Inflammatory macrophage treated with lipopolysaccharide for 4 hours (primary cell): ENCODE results near the gene PARP4.
"Not testable (repeated sequence)": the region's sequence is repeated elsewhere in the genome, so short reads cannot be mapped to it uniquely, and the experiment has no call there.

Experiments
- DNase-seq: peaks from one replicate; pipeline ENCODE4 v3.0.0-alpha.2; 2020

The PARP4 gene

DNA sequence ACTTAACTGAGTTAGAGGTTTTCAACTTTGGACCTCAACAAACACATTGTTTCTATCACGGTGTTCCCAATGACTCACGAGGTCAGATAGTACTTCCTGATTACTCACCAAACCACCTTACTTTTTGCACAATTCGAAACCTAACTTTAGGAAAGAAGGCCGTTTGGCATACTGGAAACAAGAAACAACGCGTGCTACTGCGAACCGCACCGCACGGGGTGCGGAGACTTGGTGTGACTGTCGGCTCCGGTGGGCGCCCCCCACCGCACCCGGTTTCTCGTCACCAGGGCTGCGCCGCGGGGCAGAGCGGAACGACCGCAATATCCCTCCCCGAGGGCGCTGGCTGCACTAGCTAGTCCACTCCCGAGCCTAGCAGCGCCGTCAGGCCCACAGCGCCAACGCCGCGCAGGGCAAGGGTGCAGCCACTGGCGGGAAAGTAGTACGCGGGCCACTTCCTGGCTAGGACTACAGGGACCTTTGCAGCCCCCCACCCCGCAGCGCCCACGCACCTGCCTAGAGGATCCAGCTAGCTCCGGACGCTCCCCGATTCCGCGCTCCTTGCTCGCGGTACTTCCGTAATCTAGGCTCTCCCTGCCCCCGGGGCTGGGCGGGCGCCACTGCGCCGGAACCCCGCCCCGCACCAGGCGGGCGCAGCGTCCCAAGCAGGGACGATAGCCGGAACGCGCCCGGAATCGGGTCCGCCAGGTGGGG lies at the start of gene PARP4:
Gene PARP4 (minus strand): TSS at position 582 of the 711 bp plus-strand sequence. CDS start 9,002 bp downstream, outside the sequence.
- peak; percentile 92 for DNase-seq

DNA sequence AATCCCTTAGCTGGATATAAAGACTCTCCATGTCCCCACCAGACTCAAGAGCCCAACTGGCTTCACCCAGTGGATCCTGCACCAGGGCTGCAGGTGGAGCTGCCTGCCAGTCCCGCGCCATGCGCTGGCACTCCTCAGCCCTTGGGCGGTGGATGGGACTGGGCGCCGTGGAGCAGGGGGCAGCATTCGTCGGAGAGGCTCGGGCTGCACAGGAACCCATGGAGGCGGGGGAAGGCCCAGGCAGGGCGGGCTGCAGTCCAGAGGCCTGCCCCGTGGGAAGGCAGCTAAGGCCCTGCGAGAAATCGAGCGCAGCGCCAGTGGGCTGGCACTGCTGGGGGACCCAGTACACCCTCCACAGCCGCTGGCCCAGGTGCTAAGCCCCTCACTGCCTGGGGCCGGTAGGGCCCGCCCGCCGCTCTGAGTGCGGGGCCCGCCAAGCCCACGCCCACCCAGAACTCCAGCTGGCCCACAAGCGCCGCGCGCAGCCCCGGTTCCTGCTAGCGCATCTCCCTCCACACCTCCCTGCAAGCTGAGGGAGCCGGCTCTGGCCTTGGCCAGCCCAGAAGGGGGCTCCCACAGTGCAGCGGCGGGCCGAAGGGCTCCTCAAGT lies 48.1 kb upstream of the PARP4 start:
- DNase-seq = not testable (repeated sequence)

GRCh38 chr13:24559431-24560218 lies 47.0 kb upstream of the PARP4 start:
- not testable (repeated sequence) for DNase-seq

GRCh38 chr13:24557081-24557480 lies 44.5 kb upstream of the PARP4 start:
- no peak for DNase-seq

GRCh38 chr13:24553892-24554291 lies 41.3 kb upstream of the PARP4 start:
- not testable (repeated sequence) for DNase-seq

- DNase-seq = peak; percentile 47
Measured at GRCh38 chr13:24541476-24542352, 29.1 kb upstream of the PARP4 start.

DNA sequence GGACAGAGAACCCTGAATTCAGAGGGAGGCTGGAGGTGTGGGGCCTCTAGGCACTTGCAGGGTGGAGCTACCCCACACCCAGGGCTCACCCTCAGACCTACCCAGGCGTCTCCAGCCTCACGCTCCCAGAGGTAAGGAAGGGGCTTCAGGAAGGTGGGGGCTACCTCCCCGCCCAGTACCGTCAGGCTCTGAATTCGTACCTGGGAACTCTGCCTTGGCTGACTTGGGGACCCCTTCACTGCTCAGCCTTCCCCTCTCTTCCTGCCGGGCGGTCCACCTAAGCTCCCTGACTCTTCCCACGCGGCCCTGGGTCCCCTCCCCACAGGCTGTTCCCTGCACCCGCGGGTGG lies 28.5 kb upstream of the PARP4 start:
- no peak for DNase-seq

- DNase-seq = no peak
Measured at GRCh38 chr13:24540236-24541126, 27.9 kb upstream of the PARP4 start.

DNA sequence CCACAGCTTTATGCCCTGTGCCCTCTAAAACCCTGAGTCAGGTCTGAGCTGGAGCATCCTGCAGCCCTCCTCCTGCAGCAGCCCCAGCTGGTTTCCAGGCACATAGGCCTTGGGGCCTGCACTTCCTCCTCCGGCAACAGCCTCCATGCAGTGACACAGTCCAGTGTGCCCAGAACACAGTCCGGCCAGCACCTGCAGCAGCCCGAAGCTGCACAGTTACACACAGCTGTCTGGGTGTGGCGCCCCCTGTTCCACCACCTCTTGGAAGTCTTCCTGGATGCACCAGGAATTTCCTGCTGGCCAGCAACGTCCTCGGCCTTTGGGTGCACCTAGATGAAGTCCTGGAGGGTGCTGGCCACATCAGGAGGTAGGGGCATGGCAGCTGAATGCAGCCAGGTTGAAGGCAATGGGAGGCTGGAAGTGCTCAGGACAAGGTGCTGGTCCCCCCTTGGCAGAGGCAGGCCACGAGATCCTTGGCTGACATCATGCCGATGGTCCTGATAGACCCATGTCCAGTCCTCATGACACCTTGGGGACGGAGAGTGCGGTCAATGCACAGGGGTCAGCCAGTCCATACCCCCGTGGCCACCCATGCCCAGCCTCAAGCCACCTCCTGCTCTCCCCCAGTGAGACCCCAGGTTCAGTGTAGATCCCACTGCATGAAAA lies 27.1 kb upstream of the PARP4 start:
- DNase-seq = no peak

GRCh38 chr13:24529478-24529877 lies 16.9 kb upstream of the PARP4 start:
- no peak for DNase-seq

- no peak for DNase-seq
Measured at GRCh38 chr13:24528816-24529398, 16.3 kb upstream of the PARP4 start.

DNA sequence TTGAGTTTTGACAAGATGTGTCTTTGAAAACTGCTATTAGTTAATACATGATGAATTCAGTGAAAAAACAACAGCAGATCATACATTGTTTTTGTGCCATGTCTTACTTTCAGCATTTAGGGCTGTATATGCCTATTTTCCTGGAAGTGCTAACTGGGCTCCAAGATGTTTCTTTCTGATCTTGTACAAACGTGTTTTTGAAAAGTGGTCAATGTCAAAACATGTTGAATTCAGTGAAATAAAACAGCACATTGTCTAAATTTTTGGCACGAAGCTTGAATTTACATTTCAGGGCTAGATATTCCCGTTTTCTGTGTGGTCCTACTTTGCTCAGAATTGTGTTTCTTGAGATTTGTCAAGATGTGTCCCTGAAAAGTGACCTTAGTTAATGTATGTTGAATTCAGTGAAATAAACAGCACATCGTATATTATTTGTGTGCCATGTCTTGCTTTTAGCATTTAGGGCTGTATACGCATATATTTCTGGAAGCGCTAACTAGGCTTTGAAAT lies 14.7 kb upstream of the PARP4 start:
- no peak for DNase-seq

GRCh38 chr13:24520733-24521132 lies 8.2 kb upstream of the PARP4 start:
- no peak for DNase-seq

DNA sequence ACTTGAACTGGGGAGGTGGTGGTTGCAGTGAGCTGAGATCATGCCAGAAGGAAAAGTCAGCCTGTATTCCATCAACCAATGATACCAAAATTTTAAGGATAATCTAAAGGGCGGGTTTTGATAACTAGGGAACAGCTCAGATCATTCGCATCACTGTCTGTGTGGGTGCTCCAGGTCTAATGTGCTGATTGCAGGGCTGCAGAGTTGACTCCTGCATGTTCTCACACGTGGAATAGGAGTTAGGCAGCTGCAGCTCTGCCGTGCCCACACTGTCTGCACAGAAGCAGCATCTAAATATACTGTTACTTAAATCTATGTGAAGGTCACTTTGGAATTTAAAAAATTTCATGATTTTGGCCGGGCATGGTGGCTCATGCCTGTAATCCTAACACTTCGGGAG lies 4.3 kb upstream of the PARP4 start:
- no peak for DNase-seq

DNA sequence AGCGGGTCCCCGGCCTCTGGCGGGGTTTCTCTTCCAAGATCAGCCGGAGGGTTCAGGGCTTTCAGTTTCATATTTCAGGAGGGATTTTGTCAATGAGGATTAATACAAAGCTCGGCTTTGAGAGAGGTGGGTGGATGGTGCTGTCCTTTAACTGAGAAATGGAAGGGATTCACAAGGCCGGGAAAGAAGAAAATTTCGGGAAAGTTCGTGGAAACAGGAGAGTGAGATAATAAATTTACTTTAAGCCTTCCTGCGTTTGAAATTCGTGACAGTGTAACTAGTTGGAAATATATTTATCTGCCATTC lies 283 bp upstream of the PARP4 start:
- no peak for DNase-seq

- no peak for DNase-seq
Measured at GRCh38 chr13:24511816-24512196, 772 bp downstream of the PARP4 start.

DNA sequence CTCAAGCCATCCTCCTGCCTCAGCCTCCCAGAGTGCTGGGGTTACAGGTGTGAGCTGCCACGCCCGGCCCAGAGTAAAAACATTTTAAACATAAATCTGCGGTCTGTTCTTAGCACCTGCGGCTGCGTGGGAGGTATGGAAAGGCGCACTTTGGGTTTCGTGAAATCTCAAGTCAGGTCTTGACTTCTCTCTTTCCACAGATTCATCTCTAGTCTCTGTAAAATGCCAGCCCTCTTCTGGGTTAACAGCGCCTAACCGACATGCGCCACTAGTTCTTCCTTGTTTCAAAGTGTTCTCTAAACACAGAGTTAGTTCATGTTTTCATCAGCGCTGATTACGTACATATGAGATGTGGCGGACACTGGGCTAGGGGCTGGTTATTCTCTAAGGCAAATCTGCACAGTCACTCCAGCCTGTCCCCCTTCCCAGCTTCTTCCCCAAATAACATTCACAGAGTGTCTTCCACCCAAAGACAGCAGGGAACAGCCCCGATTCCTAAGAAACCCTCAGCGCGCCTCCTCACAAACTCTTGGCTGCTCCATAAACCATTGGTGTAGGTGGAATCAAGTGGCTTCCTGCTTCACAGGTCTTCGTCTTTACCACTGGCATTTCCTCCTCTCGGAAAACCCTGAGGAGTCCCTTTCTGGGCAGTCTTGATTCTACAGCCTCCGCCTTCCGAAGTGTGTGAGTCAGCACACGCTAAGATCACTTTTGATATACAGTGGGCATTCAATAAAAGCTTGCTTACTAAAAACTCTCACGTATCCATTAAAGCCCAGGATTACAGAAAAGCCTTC lies 1.4 kb downstream of the PARP4 start:
- peak; percentile 91 for DNase-seq

DNA sequence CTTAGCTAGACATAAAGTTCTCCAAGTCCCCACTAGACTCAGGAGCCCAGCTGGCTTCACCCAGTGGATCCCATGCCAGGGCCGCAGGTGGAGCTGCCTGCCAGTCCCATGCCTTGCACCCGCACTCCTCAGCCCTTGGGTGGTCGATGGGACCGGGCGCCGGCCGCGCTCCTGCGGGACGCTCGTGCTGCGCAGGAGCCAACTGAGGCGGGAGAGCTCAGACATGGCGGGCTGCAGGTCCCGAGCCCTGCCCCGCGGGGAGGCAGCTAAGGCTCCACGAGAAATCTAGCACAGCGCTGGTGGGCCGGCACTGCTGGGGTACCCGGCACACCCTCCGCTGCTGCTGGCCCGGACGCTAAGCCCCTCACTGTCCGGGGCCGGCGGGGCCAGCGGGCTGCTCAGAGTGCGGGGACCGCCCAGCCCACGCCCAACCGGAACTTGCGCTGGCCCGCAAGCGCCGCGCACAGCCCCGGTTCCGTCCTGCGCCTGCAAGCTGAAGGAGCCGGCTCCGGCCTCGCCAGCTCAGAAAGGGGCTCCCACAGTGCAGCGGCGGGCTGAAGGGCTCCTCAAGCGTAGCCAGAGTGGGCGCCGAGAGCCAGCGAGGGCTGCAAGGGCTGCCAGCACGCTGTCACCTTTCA lies 5.8 kb downstream of the PARP4 start:
- DNase-seq = no peak

DNA sequence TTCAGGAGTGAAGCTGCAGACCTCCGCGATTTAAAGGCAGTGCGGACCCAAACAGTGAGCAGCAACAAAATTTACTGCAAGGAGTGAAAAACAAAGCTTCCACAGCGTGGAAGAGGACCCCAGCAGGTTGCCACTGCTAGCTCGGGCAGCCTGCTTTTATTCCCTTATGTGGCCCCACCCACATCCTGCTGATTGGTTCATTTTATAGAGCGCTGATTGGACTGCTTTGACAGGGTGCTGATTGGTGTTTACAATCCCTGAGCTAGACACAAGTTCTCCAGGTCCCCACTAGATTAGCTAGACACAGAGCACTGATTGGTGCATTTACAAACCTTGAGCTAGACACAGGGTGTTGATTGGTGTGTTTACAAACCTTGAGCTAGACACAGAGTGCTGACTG lies 6.3 kb downstream of the PARP4 start:
- DNase-seq = not testable (repeated sequence)

GRCh38 chr13:24505756-24506155 lies 6.8 kb downstream of the PARP4 start:
- no peak for DNase-seq
